HEK293 (cell line): ENCODE results near the gene HIF3A.
A peak's percentile ranks its signal among the peaks of the same experiment; 100 is the strongest.

Source experiments
- CTCF ChIA-PET: fragments of 350-600 bp; formaldehyde crosslinking; extraction: SDS; loops from one replicate; lab custom pipeline; 2021; ENCODE audit warnings: antibody characterized with exemption; lab: Yijun Ruan, JAX
- POLR2A ChIA-PET: fragments of 300-600 bp; formaldehyde crosslinking; extraction: SDS; loops from one replicate; lab custom pipeline; 2020; ENCODE audit warnings: antibody characterized with exemption, inconsistent platforms; lab: Yijun Ruan, JAX
- H3K27ac ChIP-seq: fragments of 200-500 bp; sonication (Bioruptor generic); 2 replicates; pipeline ENCODE4 v1.5.1; 2014; ENCODE audit warnings: low read depth, low read length, control low read depth, inconsistent platforms; ENCODE audit errors: extremely low read depth
- H3K36me3 ChIP-seq, 2 experiments: fragments of 200-500 bp in 1 of 2; sonication (Bioruptor generic) in 1 of 2; 1 replicate in 1 of 2; 2 replicates in 1 of 2; pipeline ENCODE4 v1.5.1; 2014 to 2017; ENCODE audit warnings: inconsistent platforms in 2 of 2, low read length in 2 of 2; ENCODE audit not compliant: control insufficient read depth in 2 of 2, insufficient read depth in 1 of 2
- H3K4me1 ChIP-seq: fragments of 200-500 bp; sonication (Bioruptor generic); 2 replicates; pipeline ENCODE4 v1.5.1; 2014; ENCODE audit warnings: mild to moderate bottlenecking, low read length, inconsistent platforms; ENCODE audit not compliant: control insufficient read depth, insufficient read depth
- H3K4me3 ChIP-seq: 2 replicates; pipeline ENCODE4 v1.5.1; 2011; ENCODE audit warnings: low read depth, mild to moderate bottlenecking, control low read depth, low read length, moderate library complexity
- H3K9me3 ChIP-seq: fragments of 200-500 bp; sonication (Bioruptor generic); 2 replicates; pipeline ENCODE4 v1.5.1; 2014; ENCODE audit warnings: low read depth, low read length, inconsistent platforms; ENCODE audit not compliant: control insufficient read depth, insufficient read depth
- GFI1B ChIP-seq: fragments of 450-650 bp; formaldehyde crosslinking; IDR thresholded peaks from 2 replicates; pipeline ENCODE4 v1.5.1; 2016; ENCODE audit warnings: missing biosample characterization, missing genetic modification characterization
- GLI2 ChIP-seq: fragments of 450-650 bp; formaldehyde crosslinking; IDR thresholded peaks from 2 replicates; pipeline ENCODE4; 2017; ENCODE audit warnings: missing biosample characterization, missing genetic modification characterization, low read depth, borderline replicate concordance
- GLIS1 ChIP-seq: fragments of 450-650 bp; formaldehyde crosslinking; IDR thresholded peaks from 2 replicates; pipeline ENCODE4 v1.5.1; 2016; ENCODE audit warnings: missing biosample characterization, missing genetic modification characterization
- HOXD13 ChIP-seq: sonication (generic); formaldehyde crosslinking; IDR thresholded peaks from 2 replicates; pipeline ENCODE4 v1.8.0; 2022; ENCODE audit warnings: missing genetic modification reagents, borderline replicate concordance
- KLF10 ChIP-seq: fragments of 450-650 bp; IDR thresholded peaks from 2 replicates; pipeline ENCODE4 v1.5.1; 2018; ENCODE audit warnings: missing biosample characterization, mild to moderate bottlenecking, missing genetic modification characterization
- SCRT2 ChIP-seq: fragments of 450-650 bp; formaldehyde crosslinking; IDR thresholded peaks from 2 replicates; pipeline ENCODE4 v1.5.1; 2016; ENCODE audit warnings: missing biosample characterization, missing genetic modification characterization
- ZBTB7A ChIP-seq: fragments of 450-650 bp; formaldehyde crosslinking; IDR thresholded peaks from 2 replicates; pipeline ENCODE4 v1.5.1; 2016; ENCODE audit warnings: low read depth, missing biosample characterization, missing genetic modification characterization
- ZFHX2 ChIP-seq: fragments of 450-650 bp; formaldehyde crosslinking; conservative IDR thresholded peaks from 2 replicates; pipeline ENCODE4 v1.5.1; 2016; ENCODE audit warnings: missing biosample characterization, missing genetic modification characterization
- ZFP69B ChIP-seq: fragments of 450-650 bp; formaldehyde crosslinking; IDR thresholded peaks from 2 replicates; pipeline ENCODE4 v1.5.1; 2016; ENCODE audit warnings: missing biosample characterization, missing genetic modification characterization
- ZNF19 ChIP-seq: fragments of 450-650 bp; formaldehyde crosslinking; IDR thresholded peaks from 2 replicates; pipeline ENCODE4; 2016; ENCODE audit warnings: missing biosample characterization, missing genetic modification characterization, low read depth
- ZNF2 ChIP-seq: fragments of 450-650 bp; formaldehyde crosslinking; IDR thresholded peaks from 2 replicates; pipeline ENCODE4 v1.5.1; 2016; ENCODE audit warnings: missing biosample characterization, missing genetic modification characterization
- ZNF223 ChIP-seq: fragments of 450-650 bp; formaldehyde crosslinking; IDR thresholded peaks from 2 replicates; pipeline ENCODE4 v1.5.1; 2016; ENCODE audit warnings: missing biosample characterization, missing genetic modification characterization
- ZNF324 ChIP-seq: fragments of 450-650 bp; formaldehyde crosslinking; IDR thresholded peaks from 2 replicates; pipeline ENCODE4 v1.5.1; 2016; ENCODE audit warnings: missing biosample characterization, missing genetic modification characterization
- ZNF510 ChIP-seq: fragments of 450-650 bp; formaldehyde crosslinking; IDR thresholded peaks from 2 replicates; pipeline ENCODE4 v1.5.1; 2018; ENCODE audit warnings: mild to moderate bottlenecking, missing genetic modification characterization, missing biosample characterization; ENCODE audit not compliant: insufficient replicate concordance
- ZNF514 ChIP-seq: fragments of 450-650 bp; formaldehyde crosslinking; IDR thresholded peaks from 2 replicates; pipeline ENCODE4 v1.5.1; 2016; ENCODE audit warnings: missing biosample characterization, missing genetic modification characterization
- ZNF623 ChIP-seq: fragments of 450-650 bp; formaldehyde crosslinking; IDR thresholded peaks from 2 replicates; pipeline ENCODE4 v1.5.1; 2016; ENCODE audit warnings: missing biosample characterization, missing genetic modification characterization
- ZNF624 ChIP-seq: fragments of 450-650 bp; formaldehyde crosslinking; IDR thresholded peaks from 2 replicates; pipeline ENCODE4 v1.5.1; 2017; ENCODE audit warnings: missing biosample characterization, missing genetic modification characterization
- ZNF670 ChIP-seq: fragments of 450-650 bp; formaldehyde crosslinking; IDR thresholded peaks from 2 replicates; pipeline ENCODE4 v1.5.1; 2016; ENCODE audit warnings: missing biosample characterization, missing genetic modification characterization, low read depth
- TF ChIP-seq, protein P1 (sequence below): fragments of 450-650 bp; formaldehyde crosslinking; conservative IDR thresholded peaks from 2 replicates; pipeline ENCODE4 v1.5.1; 2016; ENCODE audit warnings: low read depth, missing biosample characterization, missing genetic modification characterization
- TF ChIP-seq, protein P2 (sequence below): fragments of 450-650 bp; formaldehyde crosslinking; IDR thresholded peaks from 2 replicates; pipeline ENCODE4 v1.5.1; 2016; ENCODE audit warnings: missing biosample characterization, missing genetic modification characterization
- TF ChIP-seq, protein P3 (sequence below): fragments of 450-650 bp; formaldehyde crosslinking; IDR thresholded peaks from 2 replicates; pipeline ENCODE4 v1.5.1; 2016; ENCODE audit warnings: missing biosample characterization, missing genetic modification characterization
- TF ChIP-seq, protein P4 (sequence below): fragments of 450-650 bp; formaldehyde crosslinking; IDR thresholded peaks from 2 replicates; pipeline ENCODE4 v1.5.1; 2017; ENCODE audit warnings: missing biosample characterization, missing genetic modification characterization
- TF ChIP-seq, protein P5 (sequence below): fragments of 450-650 bp; formaldehyde crosslinking; IDR thresholded peaks from 2 replicates; pipeline ENCODE4 v1.5.1; 2016; ENCODE audit warnings: missing biosample characterization, missing genetic modification characterization
- TF ChIP-seq, protein P6 (sequence below): fragments of 450-650 bp; formaldehyde crosslinking; IDR thresholded peaks from 2 replicates; pipeline ENCODE4 v1.5.1; 2016; ENCODE audit warnings: missing biosample characterization, missing genetic modification characterization
- TF ChIP-seq, protein P7 (sequence below): fragments of 450-650 bp; formaldehyde crosslinking; optimal IDR thresholded peaks from 2 replicates; pipeline ENCODE3; 2016; ENCODE audit warnings: missing biosample characterization, mild to moderate bottlenecking, missing genetic modification characterization

HIF3A gene

DNA sequence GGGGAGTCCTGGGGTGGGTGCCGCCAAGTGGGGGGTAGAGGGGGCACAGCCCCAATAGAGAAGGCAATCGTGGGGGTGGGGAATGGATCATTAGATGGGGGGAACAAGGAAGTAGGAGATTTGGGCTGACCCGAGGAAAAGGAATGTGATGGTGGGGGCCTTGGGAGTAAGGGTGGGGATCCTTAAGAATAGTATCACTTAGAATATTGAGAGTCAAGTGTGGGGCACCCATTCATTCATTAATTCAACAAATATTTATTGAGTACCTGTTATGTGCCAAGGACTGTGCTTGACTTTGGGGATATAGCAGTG is 50.7 kb downstream of the HIF3A start (continued):
- TF ChIP-seq, protein P1, sequence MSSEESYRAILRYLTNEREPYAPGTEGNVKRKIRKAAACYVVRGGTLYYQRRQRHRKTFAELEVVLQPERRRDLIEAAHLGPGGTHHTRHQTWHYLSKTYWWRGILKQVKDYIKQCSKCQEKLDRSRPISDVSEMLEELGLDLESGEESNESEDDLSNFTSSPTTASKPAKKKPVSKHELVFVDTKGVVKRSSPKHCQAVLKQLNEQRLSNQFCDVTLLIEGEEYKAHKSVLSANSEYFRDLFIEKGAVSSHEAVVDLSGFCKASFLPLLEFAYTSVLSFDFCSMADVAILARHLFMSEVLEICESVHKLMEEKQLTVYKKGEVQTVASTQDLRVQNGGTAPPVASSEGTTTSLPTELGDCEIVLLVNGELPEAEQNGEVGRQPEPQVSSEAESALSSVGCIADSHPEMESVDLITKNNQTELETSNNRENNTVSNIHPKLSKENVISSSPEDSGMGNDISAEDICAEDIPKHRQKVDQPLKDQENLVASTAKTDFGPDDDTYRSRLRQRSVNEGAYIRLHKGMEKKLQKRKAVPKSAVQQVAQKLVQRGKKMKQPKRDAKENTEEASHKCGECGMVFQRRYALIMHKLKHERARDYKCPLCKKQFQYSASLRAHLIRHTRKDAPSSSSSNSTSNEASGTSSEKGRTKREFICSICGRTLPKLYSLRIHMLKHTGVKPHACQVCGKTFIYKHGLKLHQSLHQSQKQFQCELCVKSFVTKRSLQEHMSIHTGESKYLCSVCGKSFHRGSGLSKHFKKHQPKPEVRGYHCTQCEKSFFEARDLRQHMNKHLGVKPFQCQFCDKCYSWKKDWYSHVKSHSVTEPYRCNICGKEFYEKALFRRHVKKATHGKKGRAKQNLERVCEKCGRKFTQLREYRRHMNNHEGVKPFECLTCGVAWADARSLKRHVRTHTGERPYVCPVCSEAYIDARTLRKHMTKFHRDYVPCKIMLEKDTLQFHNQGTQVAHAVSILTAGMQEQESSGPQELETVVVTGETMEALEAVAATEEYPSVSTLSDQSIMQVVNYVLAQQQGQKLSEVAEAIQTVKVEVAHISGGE: peak; percentile 4; the same call in 1 of the 2 replicates
- TF ChIP-seq, protein P2, sequence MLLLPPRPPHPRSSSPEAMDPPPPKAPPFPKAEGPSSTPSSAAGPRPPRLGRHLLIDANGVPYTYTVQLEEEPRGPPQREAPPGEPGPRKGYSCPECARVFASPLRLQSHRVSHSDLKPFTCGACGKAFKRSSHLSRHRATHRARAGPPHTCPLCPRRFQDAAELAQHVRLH (tag by site-specific recombination): 0 out of 2 replicates have a peak, but pooled peaks have one; percentile 0
- TF ChIP-seq ZNF510: no peak
- TF ChIP-seq, protein P3, sequence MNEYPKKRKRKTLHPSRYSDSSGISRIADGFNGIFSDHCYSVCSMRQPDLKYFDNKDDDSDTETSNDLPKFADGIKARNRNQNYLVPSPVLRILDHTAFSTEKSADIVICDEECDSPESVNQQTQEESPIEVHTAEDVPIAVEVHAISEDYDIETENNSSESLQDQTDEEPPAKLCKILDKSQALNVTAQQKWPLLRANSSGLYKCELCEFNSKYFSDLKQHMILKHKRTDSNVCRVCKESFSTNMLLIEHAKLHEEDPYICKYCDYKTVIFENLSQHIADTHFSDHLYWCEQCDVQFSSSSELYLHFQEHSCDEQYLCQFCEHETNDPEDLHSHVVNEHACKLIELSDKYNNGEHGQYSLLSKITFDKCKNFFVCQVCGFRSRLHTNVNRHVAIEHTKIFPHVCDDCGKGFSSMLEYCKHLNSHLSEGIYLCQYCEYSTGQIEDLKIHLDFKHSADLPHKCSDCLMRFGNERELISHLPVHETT (tag by site-specific recombination): 0 out of 2 replicates have a peak, but pooled peaks have one; percentile 12
- no peak for TF ChIP-seq SCRT2 (tag by site-specific recombination)
- TF ChIP-seq GLIS1 (tag by site-specific recombination): peak; percentile 57; the same call in 1 of the 2 replicates
- TF ChIP-seq ZFP69B (tag by site-specific recombination): 0 out of 2 replicates have a peak, but pooled peaks have one; percentile 45
- TF ChIP-seq, protein P4, sequence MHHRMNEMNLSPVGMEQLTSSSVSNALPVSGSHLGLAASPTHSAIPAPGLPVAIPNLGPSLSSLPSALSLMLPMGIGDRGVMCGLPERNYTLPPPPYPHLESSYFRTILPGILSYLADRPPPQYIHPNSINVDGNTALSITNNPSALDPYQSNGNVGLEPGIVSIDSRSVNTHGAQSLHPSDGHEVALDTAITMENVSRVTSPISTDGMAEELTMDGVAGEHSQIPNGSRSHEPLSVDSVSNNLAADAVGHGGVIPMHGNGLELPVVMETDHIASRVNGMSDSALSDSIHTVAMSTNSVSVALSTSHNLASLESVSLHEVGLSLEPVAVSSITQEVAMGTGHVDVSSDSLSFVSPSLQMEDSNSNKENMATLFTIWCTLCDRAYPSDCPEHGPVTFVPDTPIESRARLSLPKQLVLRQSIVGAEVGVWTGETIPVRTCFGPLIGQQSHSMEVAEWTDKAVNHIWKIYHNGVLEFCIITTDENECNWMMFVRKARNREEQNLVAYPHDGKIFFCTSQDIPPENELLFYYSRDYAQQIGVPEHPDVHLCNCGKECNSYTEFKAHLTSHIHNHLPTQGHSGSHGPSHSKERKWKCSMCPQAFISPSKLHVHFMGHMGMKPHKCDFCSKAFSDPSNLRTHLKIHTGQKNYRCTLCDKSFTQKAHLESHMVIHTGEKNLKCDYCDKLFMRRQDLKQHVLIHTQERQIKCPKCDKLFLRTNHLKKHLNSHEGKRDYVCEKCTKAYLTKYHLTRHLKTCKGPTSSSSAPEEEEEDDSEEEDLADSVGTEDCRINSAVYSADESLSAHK (tag by site-specific recombination): no peak; the same call in 1 of the 2 replicates
- no peak for TF ChIP-seq HOXD13
- TF ChIP-seq, protein P5, sequence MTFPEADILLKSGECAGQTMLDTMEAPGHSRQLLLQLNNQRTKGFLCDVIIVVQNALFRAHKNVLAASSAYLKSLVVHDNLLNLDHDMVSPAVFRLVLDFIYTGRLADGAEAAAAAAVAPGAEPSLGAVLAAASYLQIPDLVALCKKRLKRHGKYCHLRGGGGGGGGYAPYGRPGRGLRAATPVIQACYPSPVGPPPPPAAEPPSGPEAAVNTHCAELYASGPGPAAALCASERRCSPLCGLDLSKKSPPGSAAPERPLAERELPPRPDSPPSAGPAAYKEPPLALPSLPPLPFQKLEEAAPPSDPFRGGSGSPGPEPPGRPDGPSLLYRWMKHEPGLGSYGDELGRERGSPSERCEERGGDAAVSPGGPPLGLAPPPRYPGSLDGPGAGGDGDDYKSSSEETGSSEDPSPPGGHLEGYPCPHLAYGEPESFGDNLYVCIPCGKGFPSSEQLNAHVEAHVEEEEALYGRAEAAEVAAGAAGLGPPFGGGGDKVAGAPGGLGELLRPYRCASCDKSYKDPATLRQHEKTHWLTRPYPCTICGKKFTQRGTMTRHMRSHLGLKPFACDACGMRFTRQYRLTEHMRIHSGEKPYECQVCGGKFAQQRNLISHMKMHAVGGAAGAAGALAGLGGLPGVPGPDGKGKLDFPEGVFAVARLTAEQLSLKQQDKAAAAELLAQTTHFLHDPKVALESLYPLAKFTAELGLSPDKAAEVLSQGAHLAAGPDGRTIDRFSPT: peak; percentile 40; the same call in 1 of the 2 replicates
- no peak for TF ChIP-seq ZNF624
- peak; percentile 9; the same call in 1 of the 2 replicates for TF ChIP-seq ZNF2 (tag by site-specific recombination)
- no peak for TF ChIP-seq KLF10 (tag by site-specific recombination)
- TF ChIP-seq ZBTB7A (tag by site-specific recombination): 0 out of 2 replicates have a peak, but pooled peaks have one; percentile 6
- 0 out of 2 replicates have a peak, but pooled peaks have one; percentile 1 for TF ChIP-seq ZNF324 (tag by site-specific recombination)

DNA sequence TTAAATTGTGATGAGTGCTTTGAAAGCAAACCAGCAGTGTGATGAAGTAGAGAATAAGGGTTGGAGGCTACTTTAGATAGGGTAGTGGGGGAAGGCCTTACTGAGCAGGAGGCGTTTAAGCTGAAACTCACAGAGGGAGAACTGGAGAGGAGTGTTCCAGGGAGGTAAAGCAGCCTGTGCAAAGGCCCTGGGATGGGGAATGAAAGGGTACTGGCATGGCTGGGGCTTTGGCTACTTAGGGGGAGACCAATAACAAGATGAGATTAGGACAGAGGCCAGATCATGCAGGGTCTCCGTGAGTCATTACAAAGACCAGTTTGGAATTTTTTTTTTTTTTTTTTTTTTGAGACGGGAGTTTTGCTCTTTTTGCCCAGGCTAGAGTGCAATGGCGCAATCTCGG is 51.1 kb downstream of the HIF3A start:
- Histone ChIP-seq H3K4me1 (peaks cover 19% of the 10 kb centered on the region), H3K9me3 (no peaks in the 10 kb centered on the region), H3K36me3 (peaks cover 6 to 35% of the 10 kb centered on the region in 2 experiments; a peak in 2 of 3 replicates), H3K27ac (no peak overlapping the region), H3K4me3 (peak overlapping the region; percentile 98)
- CTCF ChIA-PET: interaction anchor here (0.5 to 3.1 kb wide), 19 partner anchors 10 to 357 kb away, joined by 3 to 31 read pairs (median 5); no protein-coding TSS in a partner anchor
- POLR2A ChIA-PET: no interaction called here
- no peak for TF ChIP-seq ZNF514 (tag by site-specific recombination)
- TF ChIP-seq GFI1B: no peak
- TF ChIP-seq, protein P6, sequence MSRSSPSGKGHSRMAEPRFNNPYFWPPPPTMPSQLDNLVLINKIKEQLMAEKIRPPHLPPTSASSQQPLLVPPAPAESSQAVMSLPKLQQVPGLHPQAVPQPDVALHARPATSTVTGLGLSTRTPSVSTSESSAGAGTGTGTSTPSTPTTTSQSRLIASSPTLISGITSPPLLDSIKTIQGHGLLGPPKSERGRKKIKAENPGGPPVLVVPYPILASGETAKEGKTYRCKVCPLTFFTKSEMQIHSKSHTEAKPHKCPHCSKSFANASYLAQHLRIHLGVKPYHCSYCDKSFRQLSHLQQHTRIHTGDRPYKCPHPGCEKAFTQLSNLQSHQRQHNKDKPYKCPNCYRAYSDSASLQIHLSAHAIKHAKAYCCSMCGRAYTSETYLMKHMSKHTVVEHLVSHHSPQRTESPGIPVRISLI (tag by site-specific recombination): 0 out of 2 replicates have a peak, but pooled peaks have one; percentile 35
- TF ChIP-seq ZNF623: peak; percentile 91
- no peak for TF ChIP-seq ZNF19 (tag by site-specific recombination)
- no peak for TF ChIP-seq ZNF223
- no peak for TF ChIP-seq ZFHX2 (tag by site-specific recombination)
- no peak for TF ChIP-seq GLI2 (tag by site-specific recombination)
- TF ChIP-seq ZNF670 (tag by site-specific recombination): no peak
- TF ChIP-seq, protein P7, sequence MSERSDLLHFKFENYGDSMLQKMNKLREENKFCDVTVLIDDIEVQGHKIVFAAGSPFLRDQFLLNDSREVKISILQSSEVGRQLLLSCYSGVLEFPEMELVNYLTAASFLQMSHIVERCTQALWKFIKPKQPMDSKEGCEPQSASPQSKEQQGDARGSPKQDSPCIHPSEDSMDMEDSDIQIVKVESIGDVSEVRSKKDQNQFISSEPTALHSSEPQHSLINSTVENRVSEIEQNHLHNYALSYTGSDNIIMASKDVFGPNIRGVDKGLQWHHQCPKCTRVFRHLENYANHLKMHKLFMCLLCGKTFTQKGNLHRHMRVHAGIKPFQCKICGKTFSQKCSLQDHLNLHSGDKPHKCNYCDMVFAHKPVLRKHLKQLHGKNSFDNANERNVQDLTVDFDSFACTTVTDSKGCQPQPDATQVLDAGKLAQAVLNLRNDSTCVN (tag by site-specific recombination): no peak
